Non-pigmented ciliary epithelial cell (primary cell): Measurements from ENCODE around the gene STYXL1.

ENCODE experiments used
- DNase-seq: peaks from one replicate; pipeline ENCODE4 v3.0.0-alpha.2; 2010; ENCODE audit warnings: low read depth

STYXL1 gene

GRCh38 chr7:75979759-75980429, 67.9 kb downstream of the STYXL1 start:
- no peak for DNase-seq

GRCh38 chr7:75977743-75978142, 70.1 kb downstream of the STYXL1 start:
- DNase-seq, result no peak

GRCh38 chr7:75971961-75972763, 75.6 kb downstream of the STYXL1 start:
- DNase-seq, result no peak

DNA sequence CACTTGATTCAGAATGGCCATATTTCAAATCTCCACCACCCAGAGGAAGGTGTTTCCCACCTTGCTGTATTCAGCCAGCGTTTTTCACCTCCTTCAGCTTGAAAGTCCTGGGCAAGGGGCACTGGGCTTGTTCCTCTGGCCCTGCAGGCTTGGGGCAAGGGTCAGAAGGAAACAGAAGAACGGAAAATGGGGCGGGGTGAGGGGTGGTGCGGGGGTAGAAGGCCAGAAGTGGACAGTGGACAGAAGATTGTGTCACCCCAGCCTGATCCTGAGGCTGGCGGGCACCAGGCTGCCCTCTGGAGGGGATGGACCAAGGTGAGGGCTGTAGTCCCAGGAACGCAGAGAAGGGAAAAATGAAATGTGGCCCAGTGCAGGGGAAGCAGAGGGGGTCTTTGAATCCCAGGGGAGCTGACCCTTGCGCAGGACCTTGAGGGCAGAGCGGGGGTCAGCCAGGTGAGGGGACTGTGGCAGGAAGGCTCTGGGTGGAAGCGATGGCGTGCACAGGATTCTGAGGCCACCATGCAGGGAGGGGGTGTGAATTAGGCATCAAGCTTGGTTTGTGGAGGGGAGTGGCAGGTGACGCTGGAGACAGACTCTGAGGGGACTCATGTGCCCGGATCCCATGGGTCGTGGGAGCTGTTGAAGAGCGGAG, 76.4 kb downstream of the STYXL1 start:
- DNase-seq, result no peak

- DNase-seq, result no peak
Measured at GRCh38 chr7:75969704-75970498, 77.9 kb downstream of the STYXL1 start.

GRCh38 chr7:75969182-75969581, 78.6 kb downstream of the STYXL1 start:
- DNase-seq, result no peak

DNA sequence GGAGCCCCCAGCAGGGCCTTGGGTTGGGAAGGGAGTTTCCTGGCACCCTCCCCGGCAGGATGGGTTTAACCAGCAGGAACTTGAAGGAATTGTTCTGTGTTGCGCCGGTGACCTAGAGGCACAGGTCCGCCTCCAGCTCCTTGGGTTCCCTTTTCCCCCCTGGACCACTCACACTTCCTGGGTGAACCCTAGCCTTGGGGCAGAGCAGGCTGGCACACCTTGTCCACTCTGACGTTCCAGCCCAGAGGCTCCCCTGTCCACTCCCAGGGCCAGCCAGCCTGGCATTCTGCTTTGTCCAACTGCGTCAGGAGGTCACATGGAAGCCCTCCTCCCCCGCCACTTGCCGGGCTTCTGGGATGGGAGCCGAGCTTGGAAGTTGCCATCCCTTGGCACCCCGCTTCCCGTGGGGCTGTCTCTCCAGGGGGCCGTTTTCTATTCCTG, 79.2 kb downstream of the STYXL1 start:
- no peak for DNase-seq

DNA sequence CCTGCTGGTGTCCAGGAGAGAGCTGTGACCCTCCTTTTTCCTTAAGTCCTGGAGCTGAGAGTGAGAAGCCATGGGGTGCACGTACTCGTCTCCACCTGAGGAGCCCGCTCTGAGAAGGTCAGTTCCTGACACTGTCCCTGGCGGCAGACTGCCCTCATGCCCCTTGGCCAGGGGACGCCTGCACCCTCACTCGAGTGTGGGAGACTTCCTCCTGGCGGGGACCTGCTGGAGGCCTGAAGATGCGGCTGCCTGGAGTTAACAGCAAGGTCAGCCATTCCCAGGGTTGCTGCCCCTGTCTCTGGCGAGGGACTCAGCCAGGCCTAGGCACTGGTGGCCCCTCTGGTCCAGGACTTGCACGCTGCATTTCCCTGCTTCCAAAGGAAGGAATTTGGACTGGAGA, 79.8 kb downstream of the STYXL1 start:
- DNase-seq, result no peak

- DNase-seq, result no peak
Measured at GRCh38 chr7:75967487-75967997, 80.3 kb downstream of the STYXL1 start.

DNA sequence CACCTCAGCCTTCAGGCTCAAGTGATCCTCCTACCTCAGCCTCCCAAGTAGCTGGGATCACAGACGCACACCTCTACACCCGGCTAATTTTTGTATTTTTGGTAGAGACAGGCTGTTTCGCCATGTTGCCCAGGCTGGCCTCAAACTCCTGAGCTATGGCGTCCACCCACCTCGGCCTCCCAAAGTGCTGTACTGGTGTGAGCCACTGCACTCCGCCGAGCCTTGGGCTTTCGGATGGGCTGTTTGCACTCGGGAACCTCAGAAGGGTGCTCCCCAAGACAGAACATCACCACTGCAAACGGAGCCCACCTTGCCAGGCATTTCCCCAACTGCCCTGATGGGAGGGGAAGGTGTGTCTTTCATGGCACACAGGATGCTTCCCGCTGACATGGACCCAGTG, 80.7 kb downstream of the STYXL1 start:
- no peak for DNase-seq

- DNase-seq, result no peak
Measured at GRCh38 chr7:75966190-75966961, 81.4 kb downstream of the STYXL1 start.

DNA sequence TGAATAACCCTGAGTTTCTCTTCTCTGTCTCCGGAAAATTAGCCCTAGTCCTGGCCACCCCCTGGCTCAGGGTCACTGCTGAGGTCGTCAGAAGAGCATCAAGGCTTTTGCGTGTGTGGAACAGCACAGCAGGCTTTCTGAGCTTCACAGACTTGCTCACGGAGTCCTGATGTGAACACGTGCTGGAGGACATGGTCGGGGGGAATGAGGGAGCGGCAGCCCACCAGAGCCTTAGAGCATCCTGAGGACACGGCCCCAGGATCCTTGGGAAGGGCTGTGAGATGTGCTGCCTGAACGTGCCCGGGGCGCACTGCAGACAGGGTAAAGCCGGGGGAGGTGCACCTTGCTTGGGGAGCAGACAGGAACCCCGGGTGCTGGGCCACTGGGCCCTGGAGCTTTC, 82.2 kb downstream of the STYXL1 start:
- DNase-seq, result no peak

- DNase-seq, result no peak
Measured at GRCh38 chr7:75963381-75963995, 84.3 kb downstream of the STYXL1 start.

DNA sequence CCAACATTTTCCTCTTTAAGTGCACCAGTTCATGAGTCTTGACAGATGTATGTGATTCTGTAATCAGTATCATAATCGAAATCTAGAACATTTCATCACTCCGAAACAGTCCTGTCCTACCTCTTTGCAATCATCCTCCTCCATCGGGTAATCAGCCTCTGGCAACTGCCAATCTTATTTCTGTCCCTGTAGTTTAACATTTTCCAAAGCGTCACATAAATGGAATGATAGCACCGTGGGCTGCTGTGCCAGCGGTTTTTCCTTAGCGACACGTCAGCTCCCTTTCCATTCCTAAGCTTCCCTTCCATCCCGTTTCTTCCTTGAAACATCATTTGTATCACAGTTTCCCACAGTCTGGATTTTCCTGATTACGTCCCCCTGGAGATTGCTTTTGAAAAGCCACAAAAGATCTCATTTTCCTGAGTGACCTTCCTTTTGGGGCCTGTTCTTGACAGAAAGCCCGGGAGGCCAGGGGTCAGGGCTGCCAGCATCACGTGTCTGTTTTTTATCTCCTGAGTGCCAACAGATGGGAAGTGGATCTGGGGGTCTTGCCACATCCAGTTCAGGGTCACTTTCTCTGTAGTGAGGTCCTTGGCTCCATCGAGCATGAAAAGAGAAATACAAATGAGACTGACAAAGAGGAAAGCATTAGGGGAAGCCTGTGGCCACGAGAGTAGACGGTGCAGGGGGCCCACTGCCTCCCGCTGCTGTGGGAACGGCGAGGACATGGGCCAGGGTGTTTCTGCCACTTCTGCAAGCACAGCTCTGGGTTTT, 85.0 kb downstream of the STYXL1 start:
- DNase-seq, result no peak

DNA sequence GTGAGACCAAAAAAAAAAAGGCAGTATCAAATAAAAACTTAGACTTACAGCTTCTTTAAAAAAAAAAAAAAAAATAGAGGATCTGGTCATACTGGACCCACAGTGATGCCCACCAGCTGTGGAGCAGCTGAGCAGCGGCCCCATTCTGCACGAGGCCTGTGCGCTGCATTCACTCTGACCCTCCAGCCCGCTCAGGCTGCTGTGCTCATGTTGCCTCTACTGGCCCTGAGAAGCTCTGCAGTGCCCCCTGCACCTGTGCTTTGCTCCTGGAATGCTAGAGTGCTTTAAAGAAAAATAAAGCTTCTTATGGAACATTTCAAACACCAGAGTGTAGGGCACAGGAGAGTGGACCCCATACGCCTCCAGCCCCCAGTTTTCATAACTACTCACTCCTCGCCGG, 86.6 kb downstream of the STYXL1 start:
- no peak for DNase-seq

GRCh38 chr7:75960372-75960771, 87.4 kb downstream of the STYXL1 start:
- DNase-seq, result no peak

DNA sequence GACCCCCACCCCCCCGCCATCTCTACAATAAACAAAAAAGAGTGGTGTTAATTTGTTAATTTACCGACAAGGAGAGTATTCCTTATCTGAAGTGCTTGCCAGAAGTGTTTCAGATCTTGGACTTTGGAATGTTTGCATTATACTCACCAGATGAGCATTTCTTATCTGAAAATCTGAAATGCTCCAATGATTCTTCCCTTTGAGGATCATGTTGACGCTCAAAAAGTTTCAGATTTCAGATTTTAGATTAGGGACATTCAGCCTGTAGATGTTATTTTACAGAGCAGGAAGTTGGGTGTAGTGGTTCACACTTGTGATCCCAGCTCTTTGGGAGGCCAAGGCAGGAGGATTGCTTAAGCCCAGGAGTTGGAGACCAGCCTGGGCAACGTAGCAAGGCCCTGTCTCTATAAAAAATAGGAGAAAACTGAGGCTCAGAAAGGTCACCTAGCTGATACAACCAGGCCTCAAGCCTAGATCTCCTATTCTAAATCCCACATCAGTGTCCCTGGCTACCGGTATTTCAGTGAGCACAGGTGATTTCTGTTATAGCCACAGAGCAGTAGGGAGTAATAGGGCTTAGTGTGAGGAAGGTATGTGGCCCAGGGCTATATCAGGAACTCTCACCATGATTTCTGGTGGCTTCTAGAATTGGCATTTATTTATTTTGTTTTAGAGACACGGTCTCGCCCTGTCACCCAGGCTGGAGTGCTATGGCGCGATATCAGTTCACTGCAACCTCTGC, 88.8 kb downstream of the STYXL1 start:
- peak; percentile 42 for DNase-seq

DNA sequence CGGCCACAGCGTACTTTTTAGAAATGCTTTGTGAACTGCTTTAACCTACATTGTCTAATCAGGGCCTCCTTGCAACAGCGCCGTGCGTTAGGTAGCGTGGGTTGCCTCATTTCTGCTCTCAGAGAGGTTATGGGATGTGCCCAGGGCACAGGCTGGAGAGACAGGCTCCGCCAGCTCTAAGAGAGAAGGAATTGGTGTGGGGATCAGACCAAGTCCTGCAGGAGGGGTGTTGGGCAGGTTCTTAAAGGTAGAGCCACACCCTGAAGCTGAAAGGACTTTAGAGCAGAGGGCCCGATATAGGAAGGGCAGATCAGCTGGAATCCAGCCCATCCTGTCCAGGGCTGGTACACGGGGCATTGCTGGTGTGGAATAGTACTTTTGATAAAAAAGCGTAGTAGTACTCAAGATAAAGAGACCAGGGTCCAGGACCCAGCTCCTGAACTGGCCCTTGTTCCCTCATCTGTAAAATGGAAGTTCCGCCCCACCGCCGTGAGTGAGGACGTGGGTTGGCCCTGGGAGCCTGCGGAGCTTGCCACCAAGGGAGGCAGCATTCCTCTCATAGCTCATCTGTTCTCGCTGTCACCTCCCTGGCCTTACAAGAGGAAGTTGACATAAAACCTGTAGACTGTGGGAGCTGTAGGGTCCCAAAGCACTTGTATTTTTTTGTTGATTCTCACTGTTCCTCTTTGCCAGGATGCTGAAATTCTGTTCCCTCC, 90.6 kb downstream of the STYXL1 start:
- no peak for DNase-seq
